AG08396 (cell line): ENCODE measurements around the gene HUNK.

Source experiments
- DNase-seq: peaks from one replicate; pipeline ENCODE4 v3.0.0; 2012; ENCODE audit warnings: low spot score, mixed read lengths

Gene HUNK

GRCh38 chr21:31896019-31896418 is 23.2 kb downstream of the HUNK start:
- DNase-seq = no peak

DNA sequence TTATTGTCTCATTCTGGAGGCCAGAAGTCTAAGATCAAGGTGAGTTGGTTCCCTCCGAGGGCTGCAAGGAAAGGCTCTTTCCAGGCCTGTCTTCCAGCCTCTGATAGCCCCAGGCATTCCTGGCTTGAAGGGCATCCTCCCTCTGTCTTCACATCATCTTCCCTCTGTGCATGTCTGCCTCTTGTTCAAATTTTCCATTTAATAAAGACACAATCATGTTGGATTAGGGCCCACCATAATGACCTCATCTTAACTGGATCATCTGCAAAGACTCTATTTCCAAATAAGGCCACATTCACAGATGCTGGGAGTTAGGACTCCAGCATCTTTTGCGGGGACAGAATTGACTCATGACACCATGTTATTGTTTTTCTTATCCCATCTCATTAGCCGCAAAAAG is 24.5 kb downstream of the HUNK start:
- no peak for DNase-seq

DNA sequence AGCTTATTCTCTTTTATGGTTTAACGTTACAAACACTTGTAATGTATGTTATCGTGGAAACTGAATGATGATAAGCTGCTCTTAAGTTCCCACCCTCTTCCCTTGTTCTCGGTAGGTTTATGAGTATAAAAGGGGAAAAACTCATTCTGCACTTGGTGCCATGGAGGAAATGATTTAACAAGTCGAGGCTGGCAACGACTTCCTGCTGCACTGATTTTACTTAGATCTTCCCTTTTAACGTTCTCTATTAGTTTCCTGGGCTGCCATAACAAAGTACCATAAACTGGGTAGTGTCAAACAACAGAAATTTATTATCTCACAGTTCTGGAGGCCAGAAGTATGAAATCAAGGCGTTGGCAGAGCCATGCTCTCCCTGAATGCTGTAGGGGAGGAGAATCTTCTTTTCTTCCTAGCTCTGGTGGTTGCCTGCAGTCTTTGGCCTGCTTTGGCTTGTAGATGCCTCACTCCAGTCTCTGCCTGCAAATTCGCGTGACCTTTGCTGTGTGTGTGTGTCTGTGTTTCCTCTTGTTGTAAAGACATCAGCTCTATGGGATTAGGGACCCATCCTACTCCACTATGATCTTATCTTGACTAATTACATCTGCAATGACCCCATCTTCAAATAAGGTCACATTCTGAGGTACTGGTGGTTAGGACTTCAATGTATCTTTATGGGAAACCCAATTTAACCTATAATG is 26.3 kb downstream of the HUNK start:
- DNase-seq = no peak

- DNase-seq = no peak
These were observed 27.5 kb downstream of the HUNK start for GRCh38 chr21:31900121-31900895.

GRCh38 chr21:31901315-31901714 is 28.5 kb downstream of the HUNK start:
- DNase-seq = no peak

GRCh38 chr21:31902438-31902837 is 29.6 kb downstream of the HUNK start:
- DNase-seq = no peak

DNA sequence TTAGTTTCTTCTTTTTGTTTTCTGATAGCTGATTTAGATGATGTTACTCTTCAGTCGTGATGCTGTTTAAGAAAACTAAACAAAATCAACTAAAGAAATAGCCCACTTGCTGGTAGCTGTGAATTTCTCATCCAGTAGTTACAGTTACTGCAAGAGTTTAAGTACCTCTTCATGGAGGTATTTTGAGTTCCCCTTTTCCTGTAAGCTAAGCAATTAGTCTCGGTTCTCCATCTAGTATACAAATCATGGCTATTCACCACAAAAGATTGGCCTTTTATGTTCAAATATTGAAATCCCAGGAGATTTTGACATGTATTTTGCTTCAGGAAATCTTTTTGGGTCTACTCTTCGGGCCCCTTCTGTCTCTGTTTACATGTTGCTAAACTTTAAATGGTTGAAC is 31.1 kb downstream of the HUNK start:
- DNase-seq = no peak

DNA sequence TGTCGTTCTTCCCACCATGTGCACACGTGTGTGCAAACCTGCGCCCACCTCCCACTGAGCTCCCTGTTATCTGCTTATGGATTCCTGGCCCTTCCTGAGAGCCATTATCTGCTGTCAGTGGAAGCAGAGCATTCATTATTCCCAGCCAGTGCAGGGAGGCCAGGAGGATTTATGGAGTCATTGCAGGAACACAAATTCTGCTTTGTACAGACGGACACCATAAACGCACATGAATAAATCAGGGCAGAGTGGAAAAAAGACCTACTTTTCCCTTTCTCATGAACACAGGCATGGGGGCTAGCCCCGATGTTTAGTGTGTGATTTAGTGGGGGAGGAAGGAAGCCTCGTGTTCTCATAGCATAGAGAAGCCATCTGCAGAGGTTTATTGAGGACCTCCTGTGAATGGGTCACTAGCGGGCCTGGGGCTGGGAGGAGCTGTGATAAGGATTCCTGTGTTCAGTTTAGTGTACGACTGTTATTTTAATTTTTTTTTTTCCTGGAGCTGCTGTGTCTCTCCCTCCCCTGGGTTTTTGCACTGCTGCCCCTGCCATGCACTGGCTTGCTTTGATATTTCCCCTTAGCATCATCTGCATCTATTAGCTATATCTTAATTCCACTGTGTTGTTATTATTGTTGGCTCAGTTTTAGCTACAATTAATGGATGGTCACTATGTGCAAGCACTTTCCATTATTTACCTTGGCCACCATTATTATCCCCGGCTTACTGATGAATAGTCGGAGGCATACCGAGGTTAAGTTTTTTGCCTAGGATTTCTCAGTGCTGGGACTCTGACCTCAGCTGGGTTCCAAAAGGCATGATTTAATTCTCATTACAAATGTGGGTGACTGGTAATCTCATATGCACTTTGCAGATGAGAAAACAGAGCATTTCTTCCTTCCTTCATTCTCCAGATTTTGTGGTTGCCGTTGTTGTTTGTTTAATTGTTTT is 33.0 kb downstream of the HUNK start:
- DNase-seq = no peak

DNA sequence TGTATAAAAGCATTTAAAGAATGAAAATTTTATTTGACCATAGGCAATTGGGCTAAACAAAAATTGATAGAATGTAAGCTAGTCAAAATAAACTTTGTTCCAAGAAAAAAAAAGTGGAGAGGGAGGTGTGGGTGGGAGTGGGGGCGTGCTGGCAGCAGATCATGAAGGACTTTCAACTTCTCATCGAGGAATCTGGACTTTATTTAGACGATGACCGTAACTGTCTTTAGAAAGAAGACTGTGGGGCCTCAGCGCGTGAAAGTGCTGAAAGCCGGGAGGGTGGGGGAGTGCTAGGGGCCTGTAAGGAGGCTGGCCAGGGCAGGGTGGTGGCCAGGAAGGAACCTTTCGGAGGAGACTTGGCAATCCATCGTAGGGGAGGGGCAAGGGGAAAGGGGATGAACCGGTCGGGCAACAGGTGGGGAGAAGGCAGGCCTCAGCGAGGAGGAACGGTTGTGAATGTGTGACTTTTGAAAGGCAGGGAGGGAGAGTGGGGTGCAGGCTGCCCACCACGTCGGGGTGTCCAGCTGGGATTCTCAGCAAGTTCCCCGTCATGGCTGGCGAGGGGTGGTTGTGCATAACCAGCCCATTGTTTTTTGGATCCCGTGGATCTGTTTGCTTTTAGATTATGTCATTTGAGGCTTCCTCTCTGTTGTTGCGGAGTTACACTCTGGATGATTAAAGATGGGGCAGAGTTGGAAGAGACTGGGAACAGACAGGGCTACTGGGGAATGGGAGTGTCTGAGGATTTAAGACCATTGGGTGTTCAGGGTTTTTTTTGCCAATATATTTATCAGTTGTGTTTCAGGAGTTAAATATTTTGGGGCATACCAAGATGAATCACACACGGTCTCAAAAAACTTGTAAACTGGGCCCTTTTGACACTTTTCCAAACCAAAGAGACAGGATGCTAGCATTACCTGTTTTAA is 35.5 kb downstream of the HUNK start:
- DNase-seq = peak; percentile 21

DNA sequence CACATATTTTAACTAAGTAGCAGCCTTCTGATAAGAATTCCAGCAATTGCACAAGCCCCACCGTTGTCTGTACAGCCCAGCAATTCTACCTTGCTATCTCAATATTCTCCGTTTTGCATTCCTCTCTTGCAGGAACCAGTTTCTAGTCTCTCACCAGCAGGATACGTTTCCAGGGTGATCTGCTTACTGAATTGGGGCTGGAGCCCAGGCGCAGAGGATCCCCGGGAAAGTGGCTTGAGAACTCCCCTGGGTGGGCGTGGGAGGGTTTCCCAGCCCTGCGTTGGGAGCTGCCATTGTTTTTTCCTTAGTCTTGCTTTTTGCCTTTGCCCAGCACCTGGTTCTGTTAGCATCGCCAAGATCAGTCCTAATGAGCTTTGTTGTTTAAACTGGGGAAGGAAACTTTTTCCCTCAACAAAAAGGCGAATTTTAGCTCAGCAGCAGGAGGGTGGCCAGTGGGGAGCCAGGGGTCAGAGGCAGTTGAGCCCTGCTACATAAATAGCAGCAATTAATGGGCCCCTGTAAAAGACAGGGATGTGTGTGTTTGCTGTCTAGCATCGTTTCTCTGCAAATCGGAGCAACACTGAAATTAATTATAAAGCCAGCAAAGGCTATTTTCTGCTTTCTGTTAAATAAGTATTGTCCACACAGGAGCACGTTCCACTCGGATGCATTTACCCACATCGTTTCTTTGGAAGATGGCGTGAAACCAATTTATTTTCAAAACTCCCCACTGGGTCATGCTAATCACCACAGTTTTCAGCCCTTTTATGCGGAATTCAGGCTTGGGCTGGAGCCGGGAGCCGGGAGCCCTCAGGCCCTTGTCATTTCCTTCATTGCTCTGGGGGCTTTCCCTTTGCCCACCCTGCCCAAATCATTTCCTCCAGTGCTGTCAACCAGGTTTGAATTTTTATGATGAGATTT is 36.6 kb downstream of the HUNK start:
- DNase-seq = no peak

DNA sequence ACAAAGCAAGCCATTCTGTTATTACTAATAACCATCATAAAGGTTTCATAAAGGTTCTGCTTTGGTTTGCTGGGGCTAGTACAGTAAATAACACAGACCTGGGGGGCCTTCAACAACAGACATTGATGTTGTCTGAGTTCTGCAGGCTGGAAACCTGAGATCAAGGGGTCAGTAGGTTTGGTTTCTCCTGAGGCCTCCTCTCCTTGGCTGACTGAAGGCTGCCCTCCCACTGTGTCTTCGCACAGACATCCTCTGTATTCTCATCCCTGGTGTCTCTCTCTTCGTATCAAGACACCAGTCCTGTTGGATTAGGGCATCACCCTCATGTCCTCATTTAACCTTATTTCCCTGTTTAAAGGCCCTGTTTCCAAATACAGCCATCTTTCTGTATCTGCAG is 37.3 kb downstream of the HUNK start:
- no peak for DNase-seq

DNA sequence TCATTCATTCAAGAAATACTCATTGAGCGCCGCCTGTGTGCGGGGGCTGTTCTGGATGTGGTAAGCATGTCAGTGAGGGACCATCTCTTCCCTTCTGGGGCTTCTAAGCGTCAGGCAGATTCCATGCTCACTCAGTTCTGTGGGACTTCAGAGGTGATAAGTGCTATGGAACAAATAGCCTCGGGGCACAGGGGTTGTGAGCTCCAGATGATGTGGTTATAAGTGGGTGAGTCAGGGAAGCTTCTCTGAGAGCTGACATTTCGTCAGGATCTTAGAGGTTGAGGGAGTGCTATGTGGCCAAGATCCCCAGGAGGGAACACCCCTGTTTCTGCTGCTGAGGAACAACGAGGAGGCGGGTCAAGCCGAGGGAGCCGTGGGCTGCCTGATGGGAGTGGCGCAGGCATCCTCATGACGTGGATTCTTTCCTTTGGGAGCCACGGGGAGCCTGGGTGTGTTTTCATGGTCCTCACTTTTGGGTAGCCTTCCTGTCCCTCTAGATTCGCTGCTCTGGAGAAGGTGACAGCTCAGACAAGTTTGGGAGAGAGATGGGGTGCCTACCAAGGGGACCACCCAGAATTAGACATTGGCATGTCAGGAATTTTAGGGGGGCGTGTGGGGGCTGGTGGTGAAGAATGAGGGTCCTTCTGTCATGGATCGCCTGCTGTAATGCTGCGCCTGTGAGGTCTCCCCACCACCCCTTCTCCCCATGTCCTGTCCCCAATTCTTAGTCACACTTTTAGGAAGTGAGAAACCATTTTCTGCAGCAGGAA is 38.5 kb downstream of the HUNK start:
- DNase-seq = no peak

- no peak for DNase-seq
These were observed 39.7 kb downstream of the HUNK start for GRCh38 chr21:31912501-31912900.

- DNase-seq = no peak
These were observed 40.4 kb downstream of the HUNK start for GRCh38 chr21:31913182-31913608.

DNA sequence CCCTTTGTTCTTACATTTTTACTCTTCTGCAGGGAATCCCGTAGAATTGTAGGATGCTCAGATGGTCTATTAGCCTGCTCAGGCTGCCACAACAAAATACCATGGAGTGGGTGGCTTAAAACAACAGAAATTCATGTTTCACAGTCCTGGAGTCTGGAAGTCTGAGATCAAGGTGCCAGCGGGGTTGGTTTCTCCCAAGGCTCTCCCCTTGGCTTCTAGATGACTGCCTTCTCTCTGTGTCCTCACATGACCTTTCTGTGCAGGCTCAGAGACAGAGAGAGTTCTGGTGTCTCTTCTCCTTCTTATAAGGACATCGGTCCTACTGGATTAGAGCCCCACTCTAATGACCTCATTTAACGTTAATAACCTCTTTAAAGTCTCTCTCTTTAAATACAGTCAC is 41.7 kb downstream of the HUNK start:
- DNase-seq = no peak

DNA sequence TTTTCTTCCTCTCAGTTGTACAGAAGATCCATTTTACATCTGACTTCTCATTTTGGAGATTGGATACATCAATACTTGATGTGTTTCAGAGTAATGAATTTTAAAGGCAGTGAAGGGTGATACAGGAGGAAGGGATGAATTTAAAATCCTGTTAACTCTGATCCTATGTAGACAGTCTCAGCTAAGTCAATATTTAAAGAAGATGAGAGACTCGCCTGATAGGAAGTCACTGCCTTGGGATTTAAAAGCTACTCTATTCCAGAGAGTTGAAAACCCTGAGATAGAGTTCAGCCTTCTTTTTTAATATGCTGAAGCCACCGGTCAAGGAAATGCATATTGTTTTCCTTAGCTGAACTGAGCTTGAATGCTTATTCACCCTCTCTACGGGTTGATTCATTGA is 42.7 kb downstream of the HUNK start:
- DNase-seq = no peak

- DNase-seq = no peak
These were observed 44.3 kb downstream of the HUNK start for GRCh38 chr21:31917108-31917507.

GRCh38 chr21:31918250-31918775 is 45.5 kb downstream of the HUNK start:
- DNase-seq = no peak

DNA sequence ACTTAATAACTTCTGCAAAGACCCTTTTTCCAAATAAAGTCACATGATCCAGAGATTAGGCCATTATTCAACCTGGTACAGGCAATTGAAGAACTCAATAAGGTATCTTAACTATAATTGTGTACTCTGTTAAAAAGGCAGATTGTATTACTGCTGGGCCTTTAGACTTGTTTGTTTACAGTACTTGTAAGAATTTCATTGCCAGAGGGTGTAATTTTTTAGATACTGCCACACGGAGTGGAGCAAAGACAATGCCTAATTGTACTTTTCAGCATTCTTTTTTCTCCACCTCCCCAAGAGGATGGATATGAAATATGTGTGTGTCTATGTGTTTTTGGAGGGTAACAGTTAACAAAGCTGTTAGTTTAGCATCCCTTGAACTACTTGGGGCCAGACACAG is 47.5 kb downstream of the HUNK start:
- no peak for DNase-seq
